IPS DF 19.7 (cell line): ENCODE measurements around the gene ANGPTL1.
"Not testable (repeated sequence)": the region's sequence is repeated elsewhere in the genome, so short reads cannot be mapped to it uniquely, and the experiment has no call there.

Experiments
- DNase-seq: peaks from one replicate; pipeline ENCODE4 v3.0.0-alpha.2; 2013; ENCODE audit warnings: low read depth, low spot score

ANGPTL1 gene

GRCh38 chr1:178868706-178869105, 2.2 kb downstream of the ANGPTL1 start:
- DNase-seq = no peak

DNA sequence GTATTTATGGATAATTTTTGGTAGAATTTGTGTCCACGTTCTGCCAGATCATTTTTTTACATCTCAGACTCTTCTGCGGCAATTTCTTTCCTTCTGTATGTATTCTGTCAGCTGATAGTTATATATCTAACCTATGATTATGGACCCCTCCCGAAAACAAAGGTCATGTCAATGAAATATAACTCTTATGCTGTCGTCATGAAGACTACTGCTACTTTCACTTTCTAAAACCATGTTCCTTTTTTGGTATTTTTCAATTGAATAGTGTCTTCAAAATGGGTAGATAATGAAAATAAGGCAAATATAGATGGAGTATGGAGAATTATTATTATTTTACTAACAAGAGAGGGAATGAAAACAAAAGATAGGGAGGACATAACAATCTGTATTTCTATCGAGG, 3.2 kb downstream of the ANGPTL1 start:
- DNase-seq = no peak

DNA sequence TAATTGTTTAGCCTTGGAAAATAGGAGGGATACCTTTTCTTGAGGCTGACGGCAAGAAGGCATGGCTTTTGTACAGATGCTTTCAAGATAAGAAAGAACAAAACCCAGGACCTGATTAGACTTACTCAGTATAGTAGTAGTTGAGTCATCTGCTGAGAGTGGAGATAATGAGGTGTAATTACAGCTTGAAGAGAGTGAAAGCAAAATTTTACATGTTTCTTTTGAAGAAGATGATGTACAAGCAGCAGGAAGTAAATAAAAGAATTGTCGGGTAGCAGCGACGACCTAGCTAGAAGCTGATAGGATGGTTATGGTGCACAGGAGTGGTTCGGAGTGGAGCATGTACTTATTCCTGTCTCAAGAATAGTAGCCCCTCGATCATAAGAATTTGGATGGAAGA, 6.6 kb downstream of the ANGPTL1 start:
- no peak for DNase-seq

DNA sequence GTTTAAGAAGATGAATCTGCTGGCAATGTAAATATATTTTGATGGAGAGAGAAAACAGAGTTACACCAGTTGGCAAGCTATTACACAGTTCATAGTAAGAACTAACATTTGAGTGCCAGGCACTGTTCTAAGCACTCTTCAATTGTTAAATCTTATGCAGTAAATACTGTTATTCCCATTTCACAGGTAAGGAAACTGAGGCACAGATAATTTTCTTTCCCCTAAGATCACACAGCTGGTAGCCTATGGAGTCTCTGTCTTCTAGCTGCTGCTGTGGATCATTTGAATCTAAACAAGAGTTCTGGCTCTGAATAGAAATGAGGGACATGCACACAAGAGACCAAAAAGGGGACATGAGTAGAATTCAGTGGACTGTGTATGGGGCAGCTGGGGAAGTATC, 8.0 kb downstream of the ANGPTL1 start:
- no peak for DNase-seq

DNA sequence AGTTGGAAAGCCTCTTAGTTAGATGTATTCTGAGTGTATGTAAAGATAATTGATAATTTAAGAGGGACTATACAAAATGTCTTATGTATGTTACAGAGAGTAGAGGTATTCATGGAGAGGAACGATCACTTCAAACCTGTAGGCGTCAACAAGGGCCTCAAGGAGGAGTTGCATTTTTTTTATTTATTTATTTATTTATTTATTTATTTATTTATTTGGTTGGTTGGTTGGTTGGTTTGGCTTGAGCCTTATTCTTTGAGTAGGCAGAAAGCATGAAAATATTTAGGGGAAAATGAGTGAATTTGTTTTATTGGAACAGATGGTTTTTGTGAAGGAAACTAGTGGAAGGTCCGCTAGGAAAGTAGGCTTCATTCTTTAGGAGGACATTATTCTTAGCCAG, 8.5 kb downstream of the ANGPTL1 start:
- no peak for DNase-seq

DNA sequence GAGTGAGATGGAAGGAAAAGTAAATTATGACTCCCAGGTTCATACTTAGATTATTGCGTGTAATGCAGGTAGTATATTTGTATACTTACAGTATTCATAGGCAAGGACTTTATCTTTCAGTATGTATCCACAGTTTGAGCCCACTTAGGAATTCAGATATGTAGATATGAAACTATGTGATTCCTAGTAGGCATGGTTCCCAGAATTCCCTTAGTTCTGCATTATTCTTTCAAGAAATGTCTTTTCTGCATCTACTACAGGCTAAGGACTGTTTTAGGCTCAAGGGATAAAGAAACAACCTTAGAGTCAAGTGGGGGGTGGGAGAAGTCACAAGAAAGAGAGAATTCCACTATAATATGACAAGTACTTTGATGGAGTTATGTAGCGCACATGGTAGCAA, 13.8 kb downstream of the ANGPTL1 start:
- DNase-seq = no peak

DNA sequence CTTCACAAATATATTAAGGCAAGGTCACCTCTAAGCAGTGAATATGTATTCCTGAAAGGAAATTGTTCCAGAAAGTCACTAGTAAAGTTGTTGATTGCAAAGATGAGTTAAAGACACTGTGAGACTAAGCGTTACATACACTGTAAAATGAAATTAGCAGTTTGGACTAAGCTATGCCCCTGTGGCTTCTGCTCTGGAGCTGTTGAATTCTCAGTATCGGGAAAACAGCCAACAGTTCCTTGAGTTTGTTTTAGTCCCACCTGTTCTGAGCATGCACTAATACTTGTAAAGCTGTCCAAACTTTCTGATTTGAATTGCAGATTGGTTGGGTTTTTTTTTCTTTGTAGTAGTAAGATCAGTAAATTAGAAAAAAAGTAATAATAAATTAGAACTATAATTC, 21.0 kb downstream of the ANGPTL1 start:
- DNase-seq = no peak

GRCh38 chr1:178847919-178848318, 23.0 kb downstream of the ANGPTL1 start:
- not testable (repeated sequence) for DNase-seq

- DNase-seq = no peak
These were observed 23.5 kb downstream of the ANGPTL1 start for GRCh38 chr1:178847396-178847849.

- DNase-seq = no peak
These were observed 24.6 kb downstream of the ANGPTL1 start for GRCh38 chr1:178846306-178846705.

DNA sequence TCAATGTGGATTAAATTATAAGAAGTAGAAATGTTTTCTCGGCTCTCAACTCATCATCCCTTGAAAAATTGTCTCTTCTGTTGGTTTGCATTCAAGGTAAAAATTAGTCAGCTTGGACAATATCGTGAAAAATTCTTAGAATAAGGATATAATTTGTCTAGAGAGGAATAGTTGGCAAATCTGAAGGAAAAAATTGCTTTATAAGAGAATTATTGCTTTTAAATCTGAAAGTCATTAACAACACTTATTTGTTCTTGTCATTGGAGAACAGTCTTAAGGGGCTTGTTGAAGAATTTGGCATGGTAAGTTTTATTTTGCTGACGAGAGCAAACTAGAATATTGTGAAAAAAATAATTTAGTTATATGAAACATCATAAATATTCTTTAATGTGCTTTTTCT, 26.4 kb downstream of the ANGPTL1 start:
- no peak for DNase-seq

- DNase-seq = no peak
These were observed 45.7 kb downstream of the ANGPTL1 start for GRCh38 chr1:178825167-178825566.

GRCh38 chr1:178821134-178821866, 49.6 kb downstream of the ANGPTL1 start:
- no peak for DNase-seq

GRCh38 chr1:178819123-178819522, 51.8 kb downstream of the ANGPTL1 start:
- DNase-seq = peak; percentile 3

DNA sequence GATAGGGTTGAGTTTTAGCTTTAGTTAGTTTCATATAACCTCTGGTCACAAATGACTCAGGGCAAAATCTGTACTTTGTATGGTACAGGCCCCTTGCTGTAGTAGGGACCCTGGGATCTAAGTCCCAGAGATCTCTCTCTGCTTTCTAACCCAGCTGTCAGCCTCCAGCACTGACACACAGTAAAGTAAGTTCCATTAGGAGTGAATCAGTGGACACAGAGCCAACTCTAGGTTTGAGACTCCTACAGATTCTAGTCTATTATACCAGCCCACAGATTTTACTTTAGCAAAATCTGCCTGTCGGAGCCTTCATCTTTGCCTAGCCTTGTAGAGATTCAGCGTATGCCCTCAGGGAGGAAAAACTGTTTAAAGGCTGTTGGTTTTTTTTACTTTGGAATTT, 52.5 kb downstream of the ANGPTL1 start:
- no peak for DNase-seq

DNA sequence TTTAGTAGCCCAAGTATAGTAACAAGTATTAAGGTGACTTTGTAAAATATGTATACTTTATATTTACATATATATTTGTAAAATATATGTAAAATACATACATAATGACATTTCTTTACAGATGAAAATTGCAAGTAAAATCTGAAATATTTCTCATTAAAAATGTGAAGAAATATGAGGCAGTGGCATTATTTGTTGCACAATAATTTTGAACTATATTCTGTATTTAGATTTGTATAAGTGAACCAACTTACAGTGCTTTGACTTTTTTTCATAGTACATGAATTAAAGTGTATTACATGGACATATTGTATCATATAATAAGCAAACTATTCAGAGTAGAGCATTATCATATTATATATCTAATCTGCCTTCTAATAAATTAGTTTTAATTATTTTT, 60.3 kb downstream of the ANGPTL1 start:
- no peak for DNase-seq

DNA sequence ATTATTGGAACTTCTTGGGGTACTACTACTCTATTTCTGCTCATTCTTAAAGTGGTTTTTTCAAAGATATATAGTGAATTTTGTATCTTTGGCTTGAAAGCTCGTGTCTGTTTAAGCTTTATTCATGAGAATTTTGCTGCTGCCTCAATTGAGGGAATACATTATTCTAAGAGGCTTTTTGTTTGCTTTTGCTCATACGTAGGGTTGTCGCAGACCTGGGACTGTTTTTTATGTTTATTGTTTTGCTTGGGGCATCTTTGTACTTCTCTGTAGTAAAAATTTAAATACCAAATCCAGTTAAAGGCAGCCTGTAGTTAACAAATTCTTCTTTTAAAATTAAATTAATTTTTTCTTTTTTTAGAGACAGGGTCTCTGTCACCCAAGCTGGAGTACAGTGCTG, 62.3 kb downstream of the ANGPTL1 start:
- DNase-seq = no peak

DNA sequence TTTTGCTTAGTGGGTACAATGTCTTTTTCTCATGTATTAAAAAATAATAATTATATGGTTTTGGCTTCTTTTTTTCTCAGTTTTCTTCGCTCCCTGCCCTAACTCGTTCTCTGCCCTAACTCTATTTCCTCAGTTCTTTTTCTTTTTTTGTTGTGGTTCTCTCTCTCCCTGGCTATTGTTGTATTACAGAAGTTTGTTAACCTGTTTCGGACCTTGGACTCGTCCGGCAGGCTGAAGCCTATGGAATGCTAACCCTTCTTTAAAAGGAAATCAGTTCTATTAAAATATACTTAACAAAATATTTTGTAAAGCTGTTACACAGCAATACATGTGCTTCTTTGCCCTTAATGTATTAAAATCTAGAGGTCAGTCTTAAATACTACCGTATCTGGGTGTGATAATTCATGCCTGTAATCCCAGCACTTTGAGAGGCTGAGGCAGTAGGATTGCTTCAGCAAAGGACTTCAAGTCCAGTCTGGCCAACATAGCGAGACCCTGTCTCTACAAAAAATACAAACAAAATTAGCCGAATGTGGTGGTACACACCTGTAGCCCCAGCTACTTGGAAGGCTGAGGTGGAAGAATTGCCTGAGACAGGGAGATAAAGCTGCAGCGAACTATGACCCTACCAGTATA, 64.1 kb downstream of the ANGPTL1 start:
- DNase-seq = no peak

DNA sequence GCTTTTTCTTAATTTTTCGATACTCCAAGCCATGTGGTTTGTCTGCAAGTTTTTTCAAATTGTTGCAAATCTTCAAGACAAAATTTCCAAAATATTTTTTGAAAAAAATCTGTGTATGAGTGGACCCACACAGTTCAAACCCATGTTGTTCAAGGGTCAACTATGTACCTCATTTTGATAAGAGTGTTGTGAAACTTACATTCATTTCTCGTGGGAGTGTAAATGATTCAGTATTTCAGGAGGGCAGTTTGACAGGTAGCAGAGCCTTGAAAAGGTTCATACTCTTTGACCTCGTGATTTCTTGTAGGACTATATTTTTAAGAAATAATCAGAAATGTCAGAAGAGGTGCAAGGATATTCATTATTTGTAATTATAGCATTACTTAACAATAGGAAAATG, 68.0 kb downstream of the ANGPTL1 start:
- no peak for DNase-seq
